NCI-H460 (cell line): Measurements from ENCODE around the gene MLX. TPM values are rescaled to one million over a fixed set of nuclear protein-coding genes. Genes with fewer than 3 reads are reported as not detected.
"Not testable (repeated sequence)": the region's sequence is repeated elsewhere in the genome, so short reads cannot be mapped to it uniquely, and the experiment has no call there.

Source experiments
- DNase-seq: peaks from one replicate; pipeline ENCODE4 v3.0.0-alpha.2; 2016; ENCODE audit warnings: low read depth; ENCODE audit errors: extremely low read depth
- total RNA-seq: library from RNA; depleted of rRNA; stranded (reverse); fragments of >200 nt; shearing (Covaris generic); gene quantifications from 2 replicates; pipeline ENCODE4 v1.2.3, GENCODE V29; 2014

The MLX gene
- total RNA-seq, 1 experiment from 2014 or later = 41.4 TPM

- DNase-seq = peak; percentile 54
These were observed 12.4 kb upstream of the MLX start for GRCh38 chr17:42554250-42555121.

- DNase-seq = no peak
These were observed 11.7 kb upstream of the MLX start for GRCh38 chr17:42555122-42555622.

GRCh38 chr17:42555961-42556617 lies 10.8 kb upstream of the MLX start:
- not testable (repeated sequence) for DNase-seq

- DNase-seq = no peak
These were observed 7.8 kb upstream of the MLX start for GRCh38 chr17:42559075-42559474.

GRCh38 chr17:42560246-42560645 lies 6.7 kb upstream of the MLX start:
- DNase-seq = no peak

GRCh38 chr17:42561897-42562387 lies 5.0 kb upstream of the MLX start, which contains the start of gene COASY:
COASY (plus strand) TSS chr17:42562148; CDS start chr17:42562623, 475 bp downstream.
- DNase-seq = peak; percentile 98

- DNase-seq = no peak
These were observed 4.3 kb upstream of the MLX start for GRCh38 chr17:42562388-42563142.

GRCh38 chr17:42563143-42563509 lies 3.8 kb upstream of the MLX start:
- no peak for DNase-seq

GRCh38 chr17:42563543-42563942 lies 3.4 kb upstream of the MLX start:
- DNase-seq = no peak

GRCh38 chr17:42563950-42564349 lies 3.0 kb upstream of the MLX start:
- DNase-seq = no peak

- DNase-seq = no peak
These were observed 1.9 kb upstream of the MLX start for GRCh38 chr17:42564815-42565522.

GRCh38 chr17:42565523-42566214 lies 1.2 kb upstream of the MLX start:
- DNase-seq = no peak

GRCh38 chr17:42566215-42566882 lies 551 bp upstream of the MLX start:
- no peak for DNase-seq

- DNase-seq = no peak
These were observed 1.6 kb downstream of the MLX start for GRCh38 chr17:42568341-42569111.

GRCh38 chr17:42571435-42572225 lies 4.7 kb downstream of the MLX start:
- DNase-seq = no peak

GRCh38 chr17:42573095-42573494 lies 6.2 kb downstream of the MLX start:
- DNase-seq = no peak

GRCh38 chr17:42574463-42574862 lies 7.6 kb downstream of the MLX start:
- DNase-seq = no peak

GRCh38 chr17:42577140-42577531 lies 10.2 kb downstream of the MLX start:
- DNase-seq = no peak
